Nephron progenitor cell (in vitro differentiated cells): Measurements from ENCODE around the gene OLFM1.
A peak's percentile ranks its signal among the peaks of the same experiment; 100 is the strongest.

Experiments used
- DNase-seq: peaks from one replicate; pipeline ENCODE4 v3.0.0; 2021
- H3K27ac Mint-ChIP-seq: 2 replicates; pipeline ENCODE4 v1.8.0; 2021; ENCODE audit warnings: mild to moderate bottlenecking, moderate library complexity, mixed read lengths
- H3K27me3 Mint-ChIP-seq: 2 replicates; pipeline ENCODE4 v1.8.0; 2021; ENCODE audit warnings: mild to moderate bottlenecking, low read depth, mixed read lengths; ENCODE audit not compliant: poor library complexity
- H3K36me3 Mint-ChIP-seq: 2 replicates; pipeline ENCODE4 v1.8.0; 2021; ENCODE audit warnings: low read depth, mixed read lengths
- H3K4me1 Mint-ChIP-seq: 2 replicates; pipeline ENCODE4 v1.8.0; 2021; ENCODE audit warnings: mixed read lengths
- H3K4me3 Mint-ChIP-seq: 2 replicates; pipeline ENCODE4 v1.8.0; 2021; ENCODE audit warnings: mild to moderate bottlenecking, moderate library complexity, mixed read lengths
- H3K9me3 Mint-ChIP-seq: 2 replicates; pipeline ENCODE4 v1.8.0; 2021; ENCODE audit warnings: mild to moderate bottlenecking, moderate library complexity, mixed read lengths
- CTCF ChIP-seq: fragments of 200-600 bp; sonication (generic); IDR thresholded peaks from 2 replicates; pipeline ENCODE4 v1.5.0; 2021; ENCODE audit warnings: antibody characterized with exemption

Gene OLFM1

DNA sequence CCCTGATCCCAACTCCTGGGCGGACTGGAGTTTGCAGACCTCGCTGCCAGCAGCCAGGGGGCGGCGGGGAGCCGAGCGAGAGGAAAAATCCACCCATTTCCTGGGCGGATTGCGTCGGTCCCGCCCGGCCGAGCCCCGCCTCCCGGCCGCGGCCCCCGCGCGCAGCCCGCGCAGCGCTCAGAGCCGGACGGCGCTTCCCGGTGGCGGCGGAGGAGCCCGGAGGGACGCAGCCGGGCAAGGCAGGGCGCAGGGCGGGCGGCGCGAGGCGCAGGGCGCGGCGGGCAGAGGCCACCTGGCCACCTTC, at the start of gene OLFM1:
Gene OLFM1, plus strand, starts transcription at position 180 of the 304 bp plus-strand sequence. CDS start 322 bp downstream, outside the sequence.
- peak; percentile 87 for DNase-seq
- peaks cover 83% of the 10 kb centered on the region for H3K27me3 Mint-ChIP-seq
- no peak within 1 kb of the TSS for H3K4me3 Mint-ChIP-seq

DNA sequence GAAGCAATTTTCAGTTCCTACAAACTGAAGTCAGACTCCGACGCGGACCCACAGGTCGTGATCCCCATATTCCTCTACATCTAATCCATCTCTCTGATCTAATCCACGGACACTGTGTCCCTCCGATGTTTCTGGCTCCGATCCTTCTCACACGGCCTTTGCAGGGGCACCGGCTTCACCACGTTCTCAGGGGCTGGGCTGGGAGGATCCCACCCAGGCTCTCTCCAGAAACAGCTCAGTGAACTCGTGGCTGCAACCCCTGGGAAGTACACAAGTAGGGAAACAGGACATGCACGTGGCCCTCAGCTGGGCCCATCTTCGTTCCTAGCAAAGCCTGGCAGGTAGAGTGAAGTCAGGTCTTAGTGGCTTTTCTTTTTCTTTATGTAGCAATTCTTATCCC, 49.1 kb upstream of the OLFM1 start:
- Mint-ChIP-seq H3K4me1 (peaks cover 18% of the 10 kb centered on the region), H3K36me3 (no peaks in the 10 kb centered on the region), H3K4me3 (no peak overlapping the region), H3K27me3 (peaks cover 24% of the 10 kb centered on the region), H3K9me3 (peaks cover 4% of the 10 kb centered on the region), H3K27ac (no peak overlapping the region)
- TF ChIP-seq CTCF, result no peak
- DNase-seq, result no peak

More for the DNA sequence above, at the start of gene OLFM1:
- H3K36me3 Mint-ChIP-seq, result no peaks in the 10 kb centered on the region
- H3K27ac Mint-ChIP-seq, result no peak within 1 kb of the TSS
- peaks cover 8% of the 10 kb centered on the region for H3K4me1 Mint-ChIP-seq
- peak; percentile 60 for TF ChIP-seq CTCF
- no peaks in the 10 kb centered on the region for H3K9me3 Mint-ChIP-seq

DNA sequence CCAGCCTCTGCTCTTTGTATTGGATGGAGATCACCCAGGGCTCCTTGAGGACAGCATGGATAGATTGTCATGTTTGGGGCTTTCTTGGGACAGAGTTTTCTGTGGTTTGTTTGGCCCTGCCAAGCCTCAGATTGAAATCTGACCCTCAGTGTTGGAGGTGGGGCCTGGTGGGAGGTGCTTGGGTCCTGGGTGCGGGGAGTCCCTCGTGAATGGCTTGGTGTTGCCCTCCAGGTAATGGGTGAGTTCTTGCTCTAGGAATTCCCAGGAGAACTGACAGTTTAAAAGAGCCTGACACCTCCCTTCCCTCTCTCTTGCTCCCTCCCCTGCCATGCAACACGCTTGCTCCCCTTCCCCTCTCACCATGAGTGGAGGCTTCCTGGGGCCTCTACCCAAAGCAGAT, 48.6 kb upstream of the OLFM1 start:
- H3K9me3 Mint-ChIP-seq, result peaks cover 4% of the 10 kb centered on the region
- no peak for DNase-seq
- H3K27ac Mint-ChIP-seq, result no peak overlapping the region
- peaks cover 18% of the 10 kb centered on the region for H3K4me1 Mint-ChIP-seq
- no peak overlapping the region for H3K4me3 Mint-ChIP-seq
- no peak for TF ChIP-seq CTCF
- peaks cover 29% of the 10 kb centered on the region for H3K27me3 Mint-ChIP-seq
- H3K36me3 Mint-ChIP-seq, result no peaks in the 10 kb centered on the region

GRCh38 chr9:135039266-135039870, 48.1 kb upstream of the OLFM1 start:
- peaks cover 34% of the 10 kb centered on the region for H3K27me3 Mint-ChIP-seq

DNA sequence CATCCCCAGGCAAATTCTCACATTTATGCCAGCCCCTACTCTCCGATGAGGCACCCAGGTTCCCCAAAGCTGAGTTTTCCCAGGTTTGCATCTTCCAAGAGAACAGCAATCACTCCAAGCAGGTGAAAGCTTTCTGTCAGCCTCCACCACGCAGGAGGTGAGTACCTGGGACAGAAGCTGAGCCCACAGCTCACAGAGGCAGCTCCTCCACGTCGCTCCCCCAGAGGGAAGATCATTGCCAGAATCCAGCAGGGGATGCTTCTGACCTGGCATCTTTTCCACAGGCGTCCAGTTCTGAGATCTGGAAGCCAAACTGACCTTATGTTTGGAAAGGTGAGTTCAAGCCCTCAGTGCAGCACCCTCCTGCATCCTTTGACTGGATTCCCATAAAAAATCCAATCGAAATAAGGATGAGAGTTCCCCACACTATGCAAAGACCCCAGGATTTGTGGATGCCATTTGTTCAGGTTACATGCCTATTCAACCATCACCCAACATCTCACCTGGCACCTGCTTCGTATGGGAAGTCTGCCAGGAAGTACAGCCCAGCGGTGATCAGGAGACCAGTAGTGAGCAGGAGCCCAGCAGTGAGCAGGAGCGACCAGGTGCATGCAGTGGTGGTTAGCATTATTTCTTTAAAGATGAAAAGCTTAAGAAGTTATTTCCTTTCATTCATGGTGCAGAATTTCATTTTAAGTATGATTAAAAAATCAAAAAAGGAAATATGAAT, 47.4 kb upstream of the OLFM1 start:
- DNase-seq, result no peak
- H3K27ac Mint-ChIP-seq, result no peak overlapping the region
- no peaks in the 10 kb centered on the region for H3K36me3 Mint-ChIP-seq
- TF ChIP-seq CTCF, result no peak
- peaks cover 4% of the 10 kb centered on the region for H3K9me3 Mint-ChIP-seq
- peaks cover 34% of the 10 kb centered on the region for H3K27me3 Mint-ChIP-seq
- no peak overlapping the region for H3K4me3 Mint-ChIP-seq
- peaks cover 29% of the 10 kb centered on the region for H3K4me1 Mint-ChIP-seq

More at GRCh38 chr9:135039266-135039870, 48.1 kb upstream of the OLFM1 start:
- no peak overlapping the region for H3K4me3 Mint-ChIP-seq
- DNase-seq, result no peak
- no peak for TF ChIP-seq CTCF
- peaks cover 22% of the 10 kb centered on the region for H3K4me1 Mint-ChIP-seq
- H3K36me3 Mint-ChIP-seq, result no peaks in the 10 kb centered on the region
- no peak overlapping the region for H3K27ac Mint-ChIP-seq
- peaks cover 4% of the 10 kb centered on the region for H3K9me3 Mint-ChIP-seq

DNA sequence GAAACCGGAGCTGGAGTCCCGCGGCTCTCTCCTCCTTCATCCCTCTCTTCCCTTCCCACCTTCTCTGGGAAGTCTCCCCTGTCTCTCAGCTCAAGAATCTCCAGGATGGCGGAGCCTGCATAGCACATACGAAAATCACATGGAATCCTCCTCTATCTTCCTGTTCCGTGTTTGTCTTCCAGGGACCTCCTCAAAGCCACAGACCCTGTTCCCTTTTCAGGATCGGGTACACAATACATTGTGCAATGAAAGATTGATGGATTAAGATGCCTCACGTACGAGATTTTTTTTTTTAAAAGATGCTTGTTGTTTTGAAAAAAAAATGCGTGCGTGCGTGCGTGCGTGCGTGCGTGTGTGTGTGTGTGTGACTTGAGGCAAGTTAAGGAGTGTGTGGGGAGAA, 46.6 kb upstream of the OLFM1 start:
- H3K36me3 Mint-ChIP-seq, result no peaks in the 10 kb centered on the region
- peaks cover 34% of the 10 kb centered on the region for H3K27me3 Mint-ChIP-seq
- H3K27ac Mint-ChIP-seq, result no peak overlapping the region
- no peak for TF ChIP-seq CTCF
- H3K4me3 Mint-ChIP-seq, result no peak overlapping the region
- peaks cover 4% of the 10 kb centered on the region for H3K9me3 Mint-ChIP-seq
- DNase-seq, result no peak
- H3K4me1 Mint-ChIP-seq, result peaks cover 35% of the 10 kb centered on the region
